CD14-positive monocyte (primary cell): ENCODE measurements around the gene TXN2. TPM values are rescaled to one million over a fixed set of nuclear protein-coding genes. Genes with fewer than 3 reads are reported as not detected.

Experiments
- DNase-seq, 3 donors: peaks; one replicate each; pipeline ENCODE4 v3.0.0-alpha.2; 2011 to 2022
- H2AFZ ChIP-seq: 2 replicates; pipeline ENCODE4 v1.6.0; 2012; ENCODE audit warnings: mild to moderate bottlenecking, low read depth, low read length, inconsistent platforms; ENCODE audit not compliant: insufficient read depth, poor library complexity, severe bottlenecking
- H3K27ac ChIP-seq, 2 donors: 1 replicate in 1 of 2; 2 replicates in 1 of 2; pipeline ENCODE4 v1.5.1; 2012 to 2013; ENCODE audit warnings: low read length in 2 of 2, control low read depth in 1 of 2, inconsistent platforms in 1 of 2, low read depth in 1 of 2, mild to moderate bottlenecking in 1 of 2
- H3K27me3 ChIP-seq, 2 donors: one replicate each; pipeline versions ENCODE4 v1.6.0 to v1.6.1; 2011 to 2013; ENCODE audit warnings: low read length in 2 of 2; ENCODE audit not compliant: control insufficient read depth in 2 of 2, insufficient read depth in 2 of 2
- H3K36me3 ChIP-seq, 2 donors: replicated peaks in 1 of 2; 1 replicate in 1 of 2; 2 replicates in 1 of 2; pipeline versions ENCODE4 v1.5.1 to v1.6.1; 2012 to 2013; ENCODE audit warnings: low read length in 2 of 2, control low read depth in 1 of 2, inconsistent platforms in 1 of 2, mild to moderate bottlenecking in 1 of 2; ENCODE audit not compliant: insufficient read depth in 2 of 2, control insufficient read depth in 1 of 2
- H3K4me1 ChIP-seq, 2 donors: 1 replicate in 1 of 2; 2 replicates in 1 of 2; pipeline versions ENCODE4 v1.5.1 to v1.6.1; 2012 to 2013; ENCODE audit warnings: low read length in 2 of 2, control low read depth in 1 of 2, inconsistent platforms in 1 of 2, mild to moderate bottlenecking in 1 of 2, moderate library complexity in 1 of 2; ENCODE audit not compliant: insufficient read depth in 2 of 2, control insufficient read depth in 1 of 2
- H3K4me2 ChIP-seq: replicated peaks from 2 replicates; pipeline ENCODE3; 2012; ENCODE audit warnings: low read length, moderate library complexity, mild to moderate bottlenecking; ENCODE audit not compliant: poor library complexity, severe bottlenecking; ENCODE audit errors: extremely low read depth
- H3K4me3 ChIP-seq, 3 experiments: fragments of 200-600 bp in 1 of 3; sonication (generic) in 1 of 3; replicated peaks in 1 of 3; 1 replicate in 2 of 3; 2 replicates in 1 of 3; pipeline ENCODE4 v1.5.1; 2011 to 2013; ENCODE audit warnings: low read length in 3 of 3, mild to moderate bottlenecking in 3 of 3, control low read depth in 2 of 3, low read depth in 2 of 3, inconsistent platforms in 1 of 3, moderate library complexity in 1 of 3
- H3K79me2 ChIP-seq: 2 replicates; pipeline ENCODE4 v1.6.0; 2012; ENCODE audit warnings: mild to moderate bottlenecking, control low read depth, inconsistent platforms, low read length, moderate library complexity; ENCODE audit not compliant: insufficient read depth
- H3K9ac ChIP-seq: 2 replicates; pipeline ENCODE4 v1.6.0; 2017; ENCODE audit warnings: low read length, mild to moderate bottlenecking; ENCODE audit not compliant: insufficient read depth, poor library complexity, severe bottlenecking
- H3K9me3 ChIP-seq, 2 donors: replicated peaks in 1 of 2; 1 replicate in 1 of 2; 2 replicates in 1 of 2; pipeline versions ENCODE4 v1.5.1 to v1.6.1; 2012 to 2013; ENCODE audit warnings: low read length in 2 of 2, control low read depth in 1 of 2; ENCODE audit not compliant: control insufficient read depth in 1 of 2, insufficient read depth in 1 of 2
- H4K20me1 ChIP-seq: 2 replicates; pipeline ENCODE4 v1.6.0; 2012; ENCODE audit warnings: mild to moderate bottlenecking, low read length, control low read depth, moderate library complexity; ENCODE audit not compliant: insufficient read depth
- H3K27ac Mint-ChIP-seq, 7 donors: one replicate each; pipeline ENCODE4 v1.8.0; 2020; ENCODE audit warnings: mild to moderate bottlenecking in 7 of 7, mixed read lengths in 7 of 7, moderate library complexity in 6 of 7, inconsistent platforms in 2 of 7
- H3K27me3 Mint-ChIP-seq, 3 donors: one replicate each; pipeline ENCODE4 v1.8.0; 2021 to 2022; ENCODE audit warnings: low read depth in 3 of 3, mild to moderate bottlenecking in 3 of 3, mixed read lengths in 3 of 3, moderate library complexity in 3 of 3, inconsistent platforms in 1 of 3
- H3K36me3 Mint-ChIP-seq, 2 donors: one replicate each; pipeline ENCODE4 v1.8.0; 2020; ENCODE audit warnings: mixed read lengths in 2 of 2, inconsistent platforms in 1 of 2, mild to moderate bottlenecking in 1 of 2
- H3K4me1 Mint-ChIP-seq: one replicate; pipeline ENCODE4 v1.8.0; 2020; ENCODE audit warnings: mild to moderate bottlenecking, mixed read lengths
- H3K4me3 Mint-ChIP-seq, 2 donors: one replicate each; pipeline ENCODE4 v1.8.0; 2020; ENCODE audit warnings: mild to moderate bottlenecking in 2 of 2, mixed read lengths in 2 of 2, moderate library complexity in 1 of 2
- H3K9me3 Mint-ChIP-seq, 7 donors: one replicate each; pipeline ENCODE4 v1.8.0; 2020 to 2022; ENCODE audit warnings: mixed read lengths in 7 of 7, mild to moderate bottlenecking in 6 of 7, moderate library complexity in 6 of 7, inconsistent platforms in 2 of 7
- WGBS: methylation state at CpG from one replicate; pipeline ENCODE4 v1.1.5; 2013; ENCODE audit warnings: missing lambda C conversion rate; ENCODE audit not compliant: insufficient coverage; 5-methylcytosine and 5-hydroxymethylcytosine counted together
- intact Hi-C, 2 donors: fragments of 100-400 bp; cut with micrococcal nuclease; formaldehyde crosslinking; loops; one replicate each; pipeline versions ENCODE4 v1.15.0 to v1.15.1; 2023
- polyA plus RNA-seq, 3 donors: library from polyadenylated mRNA; depleted of rRNA in 1 of 3; unstranded in 2 of 3; stranded (reverse) in 1 of 3; fragments of 300-500 nt in 2 of 3; fragments of >200 nt in 1 of 3; fragmentation: Illumina TruSeq in 2 of 3; gene quantifications; 1 replicate in 2 of 3; 2 replicates in 1 of 3; pipeline ENCODE4 v1.2.3, GENCODE V29; 2012 to 2021
- TF ChIP-seq, protein P1 (sequence below): fragments of 200-600 bp; IDR thresholded peaks from one replicate; pipeline ENCODE4 v1.8.0; 2022; ENCODE audit warnings: antibody characterized with exemption, mild to moderate bottlenecking

TXN2 gene
- polyA plus RNA-seq, 3 donors: 79.8 to 141 (median 140) TPM

DNA sequence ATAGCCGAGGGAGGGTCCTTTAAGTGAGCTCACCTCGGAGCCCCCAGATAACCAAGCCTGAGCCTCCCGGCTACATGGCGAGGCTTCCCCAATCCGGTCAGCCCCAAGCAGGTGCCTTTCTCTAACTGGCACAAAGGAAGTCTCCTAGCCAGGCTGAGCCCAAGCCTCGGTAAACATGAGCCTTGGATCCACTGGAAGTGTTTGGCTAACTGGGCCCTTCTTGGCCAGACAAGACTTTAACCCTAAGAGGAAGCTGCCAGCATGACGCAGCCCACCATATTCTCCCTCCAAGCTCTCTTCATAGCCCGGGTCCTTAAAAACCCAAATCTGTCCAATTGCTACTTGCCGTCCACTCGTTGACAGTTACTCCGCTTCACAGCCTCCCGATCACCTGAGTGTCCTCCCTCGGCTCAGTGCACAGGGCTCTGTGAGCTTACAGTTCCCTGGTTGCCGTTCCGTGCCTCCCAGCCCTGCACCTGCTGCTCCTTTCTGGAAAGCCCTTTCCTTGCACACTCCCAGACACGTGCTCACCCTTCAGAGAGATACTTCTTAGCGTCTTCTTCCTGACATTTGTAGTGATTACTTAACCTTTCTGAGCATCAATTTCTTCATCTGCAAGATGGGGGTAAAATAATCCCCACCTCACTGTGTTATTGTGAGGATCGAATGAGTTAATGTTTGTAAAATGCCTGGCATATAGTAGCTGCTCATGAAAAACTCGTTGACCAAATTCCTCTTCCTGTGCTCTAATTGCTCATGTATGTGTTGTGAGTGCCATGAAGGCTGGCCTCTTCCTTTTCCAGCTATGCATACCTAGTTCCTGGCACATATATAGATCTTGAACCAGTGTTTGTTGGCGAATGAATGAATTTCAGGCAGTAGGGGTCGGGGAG is 25.6 kb downstream of the TXN2 start:
- peak overlapping the region; percentile 72 for H3K9ac ChIP-seq
- peak overlapping the region; percentile 97 for H3K4me2 ChIP-seq
- peak overlapping the region; percentile 17 to 33 for H3K27ac ChIP-seq
- Mint-ChIP-seq H3K27ac (peak overlapping the region; percentile 66 to 90 (median 77)), H3K36me3 (no peaks in the 10 kb centered on the region), H3K4me3 (peak overlapping the region in 1 of 2 donors; percentile 71), H3K27me3 (peaks cover 0 to 3% (median 2%) of the 10 kb centered on the region in 3 donors), H3K4me1 (peaks cover 52% of the 10 kb centered on the region), H3K9me3 (peaks cover 0 to 2% (median 0%) of the 10 kb centered on the region in 7 donors)
- H3K4me3 ChIP-seq: peak overlapping the region in 2 of 3 experiments; percentile 14 to 85
- H3K9me3 ChIP-seq: no peaks in the 10 kb centered on the region
- peak overlapping the region; percentile 89 for H2AFZ ChIP-seq
- TF ChIP-seq, protein P1, sequence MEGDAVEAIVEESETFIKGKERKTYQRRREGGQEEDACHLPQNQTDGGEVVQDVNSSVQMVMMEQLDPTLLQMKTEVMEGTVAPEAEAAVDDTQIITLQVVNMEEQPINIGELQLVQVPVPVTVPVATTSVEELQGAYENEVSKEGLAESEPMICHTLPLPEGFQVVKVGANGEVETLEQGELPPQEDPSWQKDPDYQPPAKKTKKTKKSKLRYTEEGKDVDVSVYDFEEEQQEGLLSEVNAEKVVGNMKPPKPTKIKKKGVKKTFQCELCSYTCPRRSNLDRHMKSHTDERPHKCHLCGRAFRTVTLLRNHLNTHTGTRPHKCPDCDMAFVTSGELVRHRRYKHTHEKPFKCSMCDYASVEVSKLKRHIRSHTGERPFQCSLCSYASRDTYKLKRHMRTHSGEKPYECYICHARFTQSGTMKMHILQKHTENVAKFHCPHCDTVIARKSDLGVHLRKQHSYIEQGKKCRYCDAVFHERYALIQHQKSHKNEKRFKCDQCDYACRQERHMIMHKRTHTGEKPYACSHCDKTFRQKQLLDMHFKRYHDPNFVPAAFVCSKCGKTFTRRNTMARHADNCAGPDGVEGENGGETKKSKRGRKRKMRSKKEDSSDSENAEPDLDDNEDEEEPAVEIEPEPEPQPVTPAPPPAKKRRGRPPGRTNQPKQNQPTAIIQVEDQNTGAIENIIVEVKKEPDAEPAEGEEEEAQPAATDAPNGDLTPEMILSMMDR: no peak
- H3K36me3 ChIP-seq: no peaks in the 10 kb centered on the region
- no peaks in the 10 kb centered on the region for H4K20me1 ChIP-seq
- DNase-seq: no peak
- peaks cover 6% of the 10 kb centered on the region for H3K79me2 ChIP-seq
- H3K27me3 ChIP-seq: no peaks in the 10 kb centered on the region
- 67% methylated on average over 11 of the region's 21 CpGs for WGBS
- intact Hi-C loops: loop anchor here in 1 of 2 donors (5.0 kb wide), 1 partner anchor 124 kb away; no protein-coding TSS in a partner anchor
- peaks cover 59 to 67% of the 10 kb centered on the region in 2 donors for H3K4me1 ChIP-seq

DNA sequence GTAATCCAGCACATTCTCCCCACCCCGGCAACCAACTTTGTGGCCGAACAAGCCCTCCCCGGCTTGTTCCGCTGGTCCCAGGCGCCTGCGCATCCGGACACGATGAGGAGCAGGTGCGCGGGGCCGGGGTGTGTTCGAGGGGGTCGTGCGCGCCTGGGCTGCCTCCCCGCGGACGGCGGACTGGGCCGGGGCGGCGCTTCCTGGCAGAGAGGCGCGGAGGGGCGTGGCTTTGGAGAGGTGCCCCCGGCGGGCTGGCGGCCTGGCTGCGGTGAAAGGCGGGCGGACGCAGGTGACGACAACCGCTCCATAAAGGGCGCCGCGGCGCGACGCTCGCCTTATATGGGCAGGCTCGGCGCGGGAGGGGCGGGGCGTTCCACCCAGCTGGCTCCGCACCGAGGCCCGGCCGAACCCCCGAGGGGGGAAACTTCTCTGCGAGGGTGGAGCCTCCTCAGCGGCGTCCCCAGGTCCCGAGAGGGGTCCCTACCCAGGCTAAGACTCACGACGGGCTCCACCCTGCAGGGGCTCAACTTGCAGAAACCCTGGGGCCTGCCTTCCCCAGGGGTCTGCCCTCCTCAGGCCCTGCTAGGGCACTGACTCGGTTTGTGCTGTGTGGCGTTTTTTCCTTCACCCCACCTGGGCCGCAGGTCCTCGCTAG is 26.4 kb downstream of the TXN2 start:
- H2AFZ ChIP-seq: peak overlapping the region; percentile 89
- peak overlapping the region; percentile 37 to 67 for H3K27ac ChIP-seq
- H3K4me1 Mint-ChIP-seq: peaks cover 58% of the 10 kb centered on the region
- H3K4me1 ChIP-seq: peaks cover 67 to 75% of the 10 kb centered on the region in 2 donors
- under 1% methylated on average over 57 of the region's 61 CpGs for WGBS
- peak overlapping the region; percentile 72 for H3K9ac ChIP-seq
- H4K20me1 ChIP-seq: no peaks in the 10 kb centered on the region
- H3K36me3 Mint-ChIP-seq: no peaks in the 10 kb centered on the region
- H3K4me3 Mint-ChIP-seq: peak overlapping the region; percentile 70 to 71
- TF ChIP-seq, protein P1: no peak
- H3K36me3 ChIP-seq: no peaks in the 10 kb centered on the region
- DNase-seq: peak; percentile 63 to 84 (median 77)
- peaks cover 0 to 2% (median 0%) of the 10 kb centered on the region in 7 donors for H3K9me3 Mint-ChIP-seq
- peak overlapping the region; percentile 97 for H3K4me2 ChIP-seq
- H3K4me3 ChIP-seq: peak overlapping the region; percentile 28 to 85 (median 48)
- no peaks in the 10 kb centered on the region for H3K9me3 ChIP-seq
- intact Hi-C loops: loop anchor here (5.0 kb wide), 2 partner anchors 68 to 123 kb away; partner anchors contain the start of gene MYH9 (in 2 of the 2)
- H3K27me3 Mint-ChIP-seq: peaks cover 0 to 2% (median under 1%) of the 10 kb centered on the region in 3 donors
- no peaks in the 10 kb centered on the region for H3K27me3 ChIP-seq
- H3K27ac Mint-ChIP-seq: peak overlapping the region; percentile 18 to 90 (median 76)
- peaks cover 11% of the 10 kb centered on the region for H3K79me2 ChIP-seq
